GM12878 (cell line): ENCODE results near the gene MT3.

Source experiments
- BCL11A ChIP-seq: IDR thresholded peaks from 2 replicates; pipeline ENCODE4 v1.6.1; 2011; ENCODE audit warnings: low read depth, low read length
- SUPT20H ChIP-seq: IDR thresholded peaks from 2 replicates; pipeline ENCODE4 v1.6.1; 2011; ENCODE audit warnings: low read depth, mild to moderate bottlenecking, low read length, moderate library complexity, borderline replicate concordance; ENCODE audit not compliant: control insufficient read depth
- ZNF384 ChIP-seq: IDR thresholded peaks from 2 replicates; pipeline ENCODE4 v1.6.1; 2012; ENCODE audit warnings: low read depth, mild to moderate bottlenecking, low read length, improper control_type of control experiment, borderline replicate concordance

DNA sequence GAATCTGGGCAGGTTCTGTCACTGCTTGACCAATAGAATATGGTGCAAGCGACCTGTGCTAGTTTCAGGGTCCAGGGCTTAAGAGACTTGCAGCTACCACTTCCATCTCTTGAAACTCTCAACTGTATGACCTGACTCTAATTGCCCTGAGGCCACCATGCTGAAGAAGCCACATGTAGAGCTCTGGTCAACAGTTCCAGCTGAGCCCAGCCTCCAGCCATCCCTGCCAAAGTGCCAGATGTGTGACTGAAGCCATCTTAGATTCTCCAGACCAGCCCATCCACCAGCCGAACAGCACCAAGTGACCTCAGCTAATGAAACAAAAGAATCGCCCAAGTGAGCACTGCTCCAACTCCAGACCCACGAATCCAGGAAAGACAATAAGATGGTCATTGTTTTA, 15.6 kb downstream of the MT3 start:
- no peak for TF ChIP-seq ZNF384
- TF ChIP-seq SUPT20H = no peak
- no peak for TF ChIP-seq BCL11A
